ENCODE measurements around the gene RAB21.
"Not testable (repeated sequence)": the region's sequence is repeated elsewhere in the genome, so short reads cannot be mapped to it uniquely, and the experiment has no call there.

DNA sequence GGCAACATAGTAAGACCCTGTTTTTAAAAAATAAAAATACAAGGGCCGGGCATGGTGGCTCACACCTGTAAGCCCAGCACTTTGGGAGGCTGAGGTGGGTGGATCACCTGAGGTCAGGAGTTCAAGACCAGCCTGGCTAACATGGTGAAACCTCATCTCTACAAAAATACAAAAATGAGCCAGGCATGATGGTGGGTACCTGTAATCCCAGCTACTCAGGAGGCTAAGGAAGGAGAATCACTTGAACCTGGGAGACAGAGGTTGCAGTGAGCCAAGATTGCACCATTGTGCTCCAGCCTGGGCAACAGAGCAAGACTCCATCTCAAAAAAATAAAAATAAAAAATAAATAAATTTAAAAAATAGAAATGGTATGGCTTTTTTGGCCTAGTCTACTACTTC, 6.7 kb downstream of the RAB21 start:
- TF ChIP-seq MAZ (IDR thresholded peaks at IDR 0.05; ENCODE audit: borderline replicate concordance, low read depth, low read length); POLR2A (IDR thresholded peaks at IDR 0.05; ENCODE audit: low read depth, low read length); NFE2L2 (IDR thresholded peaks at IDR 0.05; ENCODE audit: low read depth, low read length): not testable (repeated sequence)
- TF ChIP-seq, protein P1, sequence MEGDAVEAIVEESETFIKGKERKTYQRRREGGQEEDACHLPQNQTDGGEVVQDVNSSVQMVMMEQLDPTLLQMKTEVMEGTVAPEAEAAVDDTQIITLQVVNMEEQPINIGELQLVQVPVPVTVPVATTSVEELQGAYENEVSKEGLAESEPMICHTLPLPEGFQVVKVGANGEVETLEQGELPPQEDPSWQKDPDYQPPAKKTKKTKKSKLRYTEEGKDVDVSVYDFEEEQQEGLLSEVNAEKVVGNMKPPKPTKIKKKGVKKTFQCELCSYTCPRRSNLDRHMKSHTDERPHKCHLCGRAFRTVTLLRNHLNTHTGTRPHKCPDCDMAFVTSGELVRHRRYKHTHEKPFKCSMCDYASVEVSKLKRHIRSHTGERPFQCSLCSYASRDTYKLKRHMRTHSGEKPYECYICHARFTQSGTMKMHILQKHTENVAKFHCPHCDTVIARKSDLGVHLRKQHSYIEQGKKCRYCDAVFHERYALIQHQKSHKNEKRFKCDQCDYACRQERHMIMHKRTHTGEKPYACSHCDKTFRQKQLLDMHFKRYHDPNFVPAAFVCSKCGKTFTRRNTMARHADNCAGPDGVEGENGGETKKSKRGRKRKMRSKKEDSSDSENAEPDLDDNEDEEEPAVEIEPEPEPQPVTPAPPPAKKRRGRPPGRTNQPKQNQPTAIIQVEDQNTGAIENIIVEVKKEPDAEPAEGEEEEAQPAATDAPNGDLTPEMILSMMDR (conservative IDR thresholded peaks at IDR 0.05; ENCODE audit: low read depth, low read length): not testable (repeated sequence)
- TF ChIP-seq, protein P2, sequence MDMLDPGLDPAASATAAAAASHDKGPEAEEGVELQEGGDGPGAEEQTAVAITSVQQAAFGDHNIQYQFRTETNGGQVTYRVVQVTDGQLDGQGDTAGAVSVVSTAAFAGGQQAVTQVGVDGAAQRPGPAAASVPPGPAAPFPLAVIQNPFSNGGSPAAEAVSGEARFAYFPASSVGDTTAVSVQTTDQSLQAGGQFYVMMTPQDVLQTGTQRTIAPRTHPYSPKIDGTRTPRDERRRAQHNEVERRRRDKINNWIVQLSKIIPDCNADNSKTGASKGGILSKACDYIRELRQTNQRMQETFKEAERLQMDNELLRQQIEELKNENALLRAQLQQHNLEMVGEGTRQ (IDR thresholded peaks at IDR 0.05; ENCODE audit: low read depth, low read length): not testable (repeated sequence)

Data from IMR-90 (cell line).